Head of caudate nucleus (tissue), 42 donors: ENCODE data around the gene GLUD1.
"Not testable (repeated sequence)": the region's sequence is repeated elsewhere in the genome, so short reads cannot be mapped to it uniquely, and the experiment has no call there.

Source experiments
- DNase-seq, 42 donors: peaks; one replicate each; pipeline versions ENCODE4 v3.0.0 to v3.0.0-alpha.2; 2020 to 2021; ENCODE audit warnings: mixed read lengths in 7 of 42
- intact Hi-C: fragments of 100-400 bp; cut with DNase I; formaldehyde crosslinking; loops from one replicate; pipeline ENCODE4 v1.15.0; 2022

Gene GLUD1

GRCh38 chr10:87014986-87015716, 79.5 kb downstream of the GLUD1 start:
- DNase-seq, intact Hi-C loops: not testable (repeated sequence)

GRCh38 chr10:87013528-87013927, 81.1 kb downstream of the GLUD1 start:
- DNase-seq, intact Hi-C loops: not testable (repeated sequence)

GRCh38 chr10:87009134-87009696, 85.4 kb downstream of the GLUD1 start:
- intact Hi-C loops, DNase-seq: not testable (repeated sequence)

GRCh38 chr10:87008303-87008702, 86.3 kb downstream of the GLUD1 start:
- intact Hi-C loops, DNase-seq: not testable (repeated sequence)

- DNase-seq, intact Hi-C loops: not testable (repeated sequence)
Observed at GRCh38 chr10:87007674-87008073, 87.0 kb downstream of the GLUD1 start.

DNA sequence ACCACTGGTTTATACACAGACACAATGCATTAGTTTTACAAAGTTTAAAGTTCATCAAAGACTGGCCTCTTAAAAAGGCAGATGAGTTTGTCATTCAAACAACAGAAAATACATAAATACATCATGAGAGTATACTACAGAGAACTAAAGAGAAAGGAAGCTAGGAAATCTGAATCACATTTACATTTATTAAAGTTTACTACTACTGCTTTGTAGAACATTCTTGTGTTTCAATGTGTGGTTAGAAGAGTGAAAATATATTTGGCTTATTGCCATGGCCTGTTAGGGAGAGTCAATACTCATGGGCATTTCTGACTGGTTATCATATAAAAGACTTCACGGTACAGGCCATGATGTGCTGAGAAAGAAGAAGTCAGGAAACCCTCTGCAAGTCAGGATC, 87.5 kb downstream of the GLUD1 start:
- intact Hi-C loops, DNase-seq: not testable (repeated sequence)

DNA sequence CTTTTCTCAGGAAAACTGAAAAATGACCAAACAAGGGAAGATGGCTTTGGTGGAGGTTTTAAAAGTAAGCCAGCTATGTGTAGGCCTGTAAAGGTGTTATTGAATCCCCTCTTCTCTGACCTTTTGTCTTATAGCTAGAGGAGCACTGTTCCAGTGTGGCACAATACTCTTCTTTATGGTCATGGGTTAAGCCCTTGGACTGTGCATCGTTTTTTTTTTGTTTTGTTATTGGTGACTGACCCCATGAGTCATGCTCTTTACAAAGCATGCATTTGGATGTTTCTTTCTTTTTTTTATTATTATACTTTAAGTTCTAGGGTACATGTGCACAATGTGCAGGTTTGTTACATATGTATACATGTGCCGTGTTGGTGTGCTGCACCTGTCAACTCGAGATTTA, 94.2 kb downstream of the GLUD1 start:
- DNase-seq, result no peak
- intact Hi-C loops, result no loop called here
